Measurements from ENCODE around the gene GCNA.

The GCNA gene

DNA sequence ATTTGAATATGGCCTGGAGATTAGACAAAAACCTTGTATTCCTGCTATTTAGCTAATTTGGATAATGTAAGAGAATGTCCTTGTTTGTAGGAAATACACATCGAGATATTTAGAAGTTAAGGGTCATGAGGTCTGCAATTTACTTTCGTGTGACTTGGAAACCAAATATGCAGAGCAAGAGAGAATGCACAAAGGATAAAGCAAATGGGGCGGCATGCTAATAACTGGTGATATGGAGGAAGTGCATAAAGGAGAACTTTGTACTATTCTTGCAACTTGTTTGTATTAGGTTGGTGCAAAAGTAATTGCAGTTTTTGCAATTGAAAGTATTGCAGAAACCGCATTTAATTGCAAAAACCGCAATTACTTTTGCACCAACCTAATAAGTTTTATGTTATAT, 47.2 kb downstream of the GCNA start:
- Histone ChIP-seq H3K9ac (ENCODE audit: low read depth, low read length) (no peak overlapping the region), H3K27me3 (ENCODE audit: insufficient read depth, low read length, poor library complexity) (no peaks in the 10 kb centered on the region), H3K9me3 (ENCODE audit: insufficient read depth, low read length, severe bottlenecking) (no peaks in the 10 kb centered on the region), H3K27ac (ENCODE audit: low read length) (no peak overlapping the region), H3K4me2 (ENCODE audit: insufficient read depth, low read length) (no peak overlapping the region), H4K20me1 (ENCODE audit: insufficient read depth, low read length) (no peaks in the 10 kb centered on the region), H3K36me3 (ENCODE audit: insufficient read depth, low read length) (no peaks in the 10 kb centered on the region), H3K4me1 (ENCODE audit: insufficient read depth, low read length) (peaks cover 13% of the 10 kb centered on the region), H2AFZ (ENCODE audit: low read depth, low read length) (no peak overlapping the region), H3K79me2 (ENCODE audit: insufficient read depth, low read length) (no peaks in the 10 kb centered on the region), H3K4me3 (ENCODE audit: low read depth in 1 of 2, low read length in 2 of 2) (no peak overlapping the region)
- ATAC-seq (ENCODE audit: insufficient read depth, low read depth) (no peak), DNase-seq (no peak)
- no peak for TF ChIP-seq EZH2 (IDR thresholded peaks at IDR 0.05; ENCODE audit: borderline replicate concordance, low read depth, low read length, severe bottlenecking)
- TF ChIP-seq, protein P1, sequence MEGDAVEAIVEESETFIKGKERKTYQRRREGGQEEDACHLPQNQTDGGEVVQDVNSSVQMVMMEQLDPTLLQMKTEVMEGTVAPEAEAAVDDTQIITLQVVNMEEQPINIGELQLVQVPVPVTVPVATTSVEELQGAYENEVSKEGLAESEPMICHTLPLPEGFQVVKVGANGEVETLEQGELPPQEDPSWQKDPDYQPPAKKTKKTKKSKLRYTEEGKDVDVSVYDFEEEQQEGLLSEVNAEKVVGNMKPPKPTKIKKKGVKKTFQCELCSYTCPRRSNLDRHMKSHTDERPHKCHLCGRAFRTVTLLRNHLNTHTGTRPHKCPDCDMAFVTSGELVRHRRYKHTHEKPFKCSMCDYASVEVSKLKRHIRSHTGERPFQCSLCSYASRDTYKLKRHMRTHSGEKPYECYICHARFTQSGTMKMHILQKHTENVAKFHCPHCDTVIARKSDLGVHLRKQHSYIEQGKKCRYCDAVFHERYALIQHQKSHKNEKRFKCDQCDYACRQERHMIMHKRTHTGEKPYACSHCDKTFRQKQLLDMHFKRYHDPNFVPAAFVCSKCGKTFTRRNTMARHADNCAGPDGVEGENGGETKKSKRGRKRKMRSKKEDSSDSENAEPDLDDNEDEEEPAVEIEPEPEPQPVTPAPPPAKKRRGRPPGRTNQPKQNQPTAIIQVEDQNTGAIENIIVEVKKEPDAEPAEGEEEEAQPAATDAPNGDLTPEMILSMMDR (IDR thresholded peaks at IDR 0.05; ENCODE audit: borderline replicate concordance, extremely low read depth, low read length, poor library complexity, severe bottlenecking) = no peak

DNA sequence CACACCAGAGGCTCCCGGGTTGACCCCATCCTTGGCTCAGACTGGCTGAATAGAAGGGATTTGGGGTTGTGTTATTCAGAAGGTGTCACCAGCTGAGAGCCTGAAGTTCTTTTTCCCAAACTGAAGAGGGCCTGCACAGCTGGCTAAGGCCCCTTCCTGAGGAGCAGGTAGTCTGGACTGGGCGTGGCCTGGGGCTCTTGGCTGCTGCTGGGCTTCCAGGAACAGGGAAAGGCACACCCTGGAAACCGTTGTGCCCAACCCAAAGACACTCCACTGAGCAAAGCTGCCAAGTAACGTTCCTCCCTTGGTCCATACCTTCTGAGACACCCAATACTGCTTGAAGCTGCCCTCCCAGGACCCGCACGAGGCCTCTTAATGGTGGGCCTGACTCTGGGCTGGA, 48.3 kb downstream of the GCNA start:
- Histone ChIP-seq H3K9ac (ENCODE audit: low read depth, low read length) (no peak overlapping the region), H2AFZ (ENCODE audit: low read depth, low read length) (no peak overlapping the region), H3K4me2 (ENCODE audit: insufficient read depth, low read length) (no peak overlapping the region), H3K79me2 (ENCODE audit: insufficient read depth, low read length) (no peaks in the 10 kb centered on the region), H3K27ac (ENCODE audit: low read length) (no peak overlapping the region), H3K36me3 (ENCODE audit: insufficient read depth, low read length) (no peaks in the 10 kb centered on the region), H3K4me3 (ENCODE audit: low read depth in 1 of 2, low read length in 2 of 2) (no peak overlapping the region), H3K4me1 (ENCODE audit: insufficient read depth, low read length) (peaks cover 13% of the 10 kb centered on the region), H3K9me3 (ENCODE audit: insufficient read depth, low read length, severe bottlenecking) (no peaks in the 10 kb centered on the region), H3K27me3 (ENCODE audit: insufficient read depth, low read length, poor library complexity) (no peaks in the 10 kb centered on the region), H4K20me1 (ENCODE audit: insufficient read depth, low read length) (no peaks in the 10 kb centered on the region)
- TF ChIP-seq, protein P1 (IDR thresholded peaks at IDR 0.05; ENCODE audit: borderline replicate concordance, extremely low read depth, low read length, poor library complexity, severe bottlenecking) = no peak
- no peak for TF ChIP-seq EZH2 (IDR thresholded peaks at IDR 0.05; ENCODE audit: borderline replicate concordance, low read depth, low read length, severe bottlenecking)
- no peak for DNase-seq
- ATAC-seq (ENCODE audit: insufficient read depth, low read depth) = no peak

GRCh38 chrX:71627588-71628404, 49.6 kb downstream of the GCNA start:
- H3K79me2 ChIP-seq (ENCODE audit: insufficient read depth, low read length) = no peaks in the 10 kb centered on the region
- H3K9me3 ChIP-seq (ENCODE audit: insufficient read depth, low read length, severe bottlenecking) = no peaks in the 10 kb centered on the region
- DNase-seq (no peak), ATAC-seq (ENCODE audit: insufficient read depth, low read depth) (no peak)
- H3K4me2 ChIP-seq (ENCODE audit: insufficient read depth, low read length) = no peak overlapping the region
- no peak for TF ChIP-seq EZH2 (IDR thresholded peaks at IDR 0.05; ENCODE audit: borderline replicate concordance, low read depth, low read length, severe bottlenecking)
- TF ChIP-seq, protein P1 (IDR thresholded peaks at IDR 0.05; ENCODE audit: borderline replicate concordance, extremely low read depth, low read length, poor library complexity, severe bottlenecking) = no peak
- no peak overlapping the region for H2AFZ ChIP-seq (ENCODE audit: low read depth, low read length)
- H3K36me3 ChIP-seq (ENCODE audit: insufficient read depth, low read length) = no peaks in the 10 kb centered on the region
- no peak overlapping the region for H3K27ac ChIP-seq (ENCODE audit: low read length)
- H3K27me3 ChIP-seq (ENCODE audit: insufficient read depth, low read length, poor library complexity) = no peaks in the 10 kb centered on the region
- no peaks in the 10 kb centered on the region for H4K20me1 ChIP-seq (ENCODE audit: insufficient read depth, low read length)
- H3K9ac ChIP-seq (ENCODE audit: low read depth, low read length) = no peak overlapping the region
- peaks cover 10% of the 10 kb centered on the region for H3K4me1 ChIP-seq (ENCODE audit: insufficient read depth, low read length)
- H3K4me3 ChIP-seq (ENCODE audit: low read depth in 1 of 2, low read length in 2 of 2) = no peak overlapping the region
